Gastrocnemius medialis (tissue), 4 donors: ENCODE measurements around the gene STK39. TPM values are rescaled to one million over a fixed set of nuclear protein-coding genes. Genes with fewer than 3 reads are reported as not detected.

Source experiments
- ATAC-seq, 2 donors: fragments of 150-250 bp; one replicate each; pipeline ENCODE4 v1.9.1; 2016
- DNase-seq, 2 donors: peaks; one replicate each; pipeline ENCODE4 v3.0.0-alpha.2; 2019
- H3K27ac ChIP-seq, 4 donors: fragments of 200-600 bp; sonication (generic); 1 replicate in 1 of 4; 2 replicates in 3 of 4; pipeline ENCODE4 v1.5.1; 2016 to 2018; ENCODE audit warnings: mild to moderate bottlenecking in 2 of 4, moderate library complexity in 1 of 4
- H3K27me3 ChIP-seq, 3 donors: fragments of 200-600 bp; sonication (generic) in 2 of 3; 1 replicate in 1 of 3; 2 replicates in 2 of 3; pipeline versions ENCODE4 v1.5.1 to v1.6.0; 2016 to 2019; ENCODE audit warnings: mild to moderate bottlenecking in 1 of 3, moderate library complexity in 1 of 3
- H3K36me3 ChIP-seq, 2 donors: fragments of 200-600 bp; sonication (generic) in 1 of 2; one replicate each; pipeline ENCODE4 v1.5.1; 2017 to 2018
- H3K4me1 ChIP-seq, 2 donors: fragments of 200-600 bp; sonication (generic) in 1 of 2; one replicate each; pipeline ENCODE4 v1.5.1; 2016 to 2017; ENCODE audit warnings: mild to moderate bottlenecking in 2 of 2
- H3K4me3 ChIP-seq, 4 donors: fragments of 200-600 bp; sonication (generic) in 3 of 4; 1 replicate in 1 of 4; 2 replicates in 3 of 4; pipeline ENCODE4 v1.5.1; 2016 to 2019; ENCODE audit warnings: mild to moderate bottlenecking in 2 of 4
- H3K9me3 ChIP-seq, 3 donors: fragments of 200-600 bp; sonication (generic) in 2 of 3; 1 replicate in 1 of 3; 2 replicates in 2 of 3; pipeline ENCODE4 v1.5.1; 2016 to 2019
- POLR2A ChIP-seq, 2 donors: fragments of 450-650 bp; IDR thresholded peaks; one replicate each; pipeline ENCODE4 v1.6.1; 2017; ENCODE audit warnings: antibody characterized with exemption in 2 of 2, mild to moderate bottlenecking in 2 of 2, moderate library complexity in 2 of 2
- in situ Hi-C, 4 donors: fragments of 200-750 bp; cut with MboI; loops; one replicate each; pipeline versions ENCODE4 v1.15.0 to v1.8.0; 2017; ENCODE audit warnings: low sequenced_read_pairs in 4 of 4
- intact Hi-C: fragments of 100-400 bp; cut with DNase I; formaldehyde crosslinking; loops from one replicate; pipeline ENCODE4 v1.15.1; 2023; ENCODE audit warnings: low total_unique reads
- total RNA-seq, 4 donors: library from RNA; depleted of rRNA; stranded (reverse); fragments of >200 nt; gene quantifications; one replicate each; pipeline versions ENCODE4 v1.1.0 to v1.2.3, GENCODE V29; 2016
- TF ChIP-seq, protein P1 (sequence below), 5 experiments: fragments of 450-650 bp in 3 of 5; fragments of 200-600 bp in 2 of 5; sonication (generic) in 2 of 5; IDR thresholded peaks in 4 of 5; conservative IDR thresholded peaks in 1 of 5; 1 replicate in 4 of 5; 2 replicates in 1 of 5; pipeline ENCODE4 v1.5.1; 2016 to 2019; ENCODE audit warnings: antibody characterized with exemption in 5 of 5, mild to moderate bottlenecking in 3 of 5, moderate library complexity in 3 of 5

STK39 gene
- total RNA-seq, 4 donors from 2014 or later: 0.66 to 2.9 (median 1.9) TPM

DNA sequence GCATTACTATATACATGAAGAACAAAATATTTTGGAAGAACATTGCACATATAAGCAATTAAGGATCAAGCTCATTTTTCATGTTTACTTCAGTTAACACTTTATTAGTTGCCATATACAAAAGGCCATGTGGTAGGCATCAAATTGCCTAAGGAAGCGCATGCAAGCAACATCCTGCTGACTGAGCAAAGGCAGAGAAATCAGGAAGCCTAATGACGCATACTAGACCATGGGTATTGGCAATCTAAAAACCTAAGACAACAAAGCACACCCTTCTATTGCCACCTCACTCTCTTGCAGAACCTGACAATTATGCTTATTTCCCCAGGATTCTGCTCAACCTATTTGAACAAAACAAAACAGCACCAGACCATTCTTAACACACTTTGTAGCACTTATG is 171.9 kb downstream of the STK39 start:
- in situ Hi-C loops (no loop called here), intact Hi-C loops (no loop called here)
- Histone ChIP-seq H3K27ac (no peak overlapping the region), H3K9me3 (no peaks in the 10 kb centered on the region), H3K36me3 (no peaks in the 10 kb centered on the region), H3K4me3 (no peak overlapping the region), H3K27me3 (no peaks in the 10 kb centered on the region), H3K4me1 (no peaks in the 10 kb centered on the region)
- DNase-seq (no peak), ATAC-seq (no peak)
- no peak for TF ChIP-seq POLR2A (IDR thresholded peaks at IDR 0.05)
- TF ChIP-seq, protein P1, sequence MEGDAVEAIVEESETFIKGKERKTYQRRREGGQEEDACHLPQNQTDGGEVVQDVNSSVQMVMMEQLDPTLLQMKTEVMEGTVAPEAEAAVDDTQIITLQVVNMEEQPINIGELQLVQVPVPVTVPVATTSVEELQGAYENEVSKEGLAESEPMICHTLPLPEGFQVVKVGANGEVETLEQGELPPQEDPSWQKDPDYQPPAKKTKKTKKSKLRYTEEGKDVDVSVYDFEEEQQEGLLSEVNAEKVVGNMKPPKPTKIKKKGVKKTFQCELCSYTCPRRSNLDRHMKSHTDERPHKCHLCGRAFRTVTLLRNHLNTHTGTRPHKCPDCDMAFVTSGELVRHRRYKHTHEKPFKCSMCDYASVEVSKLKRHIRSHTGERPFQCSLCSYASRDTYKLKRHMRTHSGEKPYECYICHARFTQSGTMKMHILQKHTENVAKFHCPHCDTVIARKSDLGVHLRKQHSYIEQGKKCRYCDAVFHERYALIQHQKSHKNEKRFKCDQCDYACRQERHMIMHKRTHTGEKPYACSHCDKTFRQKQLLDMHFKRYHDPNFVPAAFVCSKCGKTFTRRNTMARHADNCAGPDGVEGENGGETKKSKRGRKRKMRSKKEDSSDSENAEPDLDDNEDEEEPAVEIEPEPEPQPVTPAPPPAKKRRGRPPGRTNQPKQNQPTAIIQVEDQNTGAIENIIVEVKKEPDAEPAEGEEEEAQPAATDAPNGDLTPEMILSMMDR (IDR thresholded peaks at IDR 0.05 in 4 of 5, conservative IDR thresholded peaks at IDR 0.05 in 1 of 5): no peak

DNA sequence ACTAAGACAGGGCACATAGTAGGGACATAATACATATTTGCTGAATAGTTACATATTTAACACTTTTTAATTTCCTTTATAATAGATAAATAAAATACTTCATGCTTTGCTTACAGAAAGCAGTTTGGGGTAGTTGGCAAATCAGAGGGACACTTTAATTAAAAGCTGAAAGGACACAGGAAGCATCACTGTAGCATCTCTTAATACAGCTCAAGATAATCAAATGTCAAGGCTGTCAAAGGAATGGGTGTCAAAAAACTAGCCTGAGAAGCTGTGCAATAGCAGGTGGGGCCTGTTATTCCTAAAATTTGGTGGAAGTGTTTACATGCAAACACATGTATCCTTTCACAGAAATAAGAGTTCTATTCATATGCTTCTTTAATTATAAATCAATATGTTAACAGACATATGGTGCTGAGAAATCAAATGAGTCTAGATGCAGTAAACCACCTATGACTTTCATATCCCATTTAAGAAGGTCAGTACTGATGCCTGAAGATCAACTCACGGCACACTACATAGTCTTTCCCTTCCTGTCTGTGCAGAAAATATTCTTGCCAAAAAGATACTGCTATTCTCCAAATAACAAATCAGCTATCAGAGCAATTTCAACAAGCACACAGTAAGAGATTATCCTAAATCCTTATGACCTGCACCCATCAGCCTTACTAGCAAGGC is 174.6 kb downstream of the STK39 start:
- H3K4me3 ChIP-seq: no peak overlapping the region
- intact Hi-C loops (no loop called here), in situ Hi-C loops (no loop called here)
- H3K4me1 ChIP-seq: no peaks in the 10 kb centered on the region
- DNase-seq (no peak), ATAC-seq (no peak)
- H3K27me3 ChIP-seq: no peaks in the 10 kb centered on the region
- H3K27ac ChIP-seq: no peak overlapping the region
- no peaks in the 10 kb centered on the region for H3K36me3 ChIP-seq
- H3K9me3 ChIP-seq: no peaks in the 10 kb centered on the region
- no peak for TF ChIP-seq POLR2A (IDR thresholded peaks at IDR 0.05)
- TF ChIP-seq, protein P1 (IDR thresholded peaks at IDR 0.05 in 4 of 5, conservative IDR thresholded peaks at IDR 0.05 in 1 of 5): no peak

DNA sequence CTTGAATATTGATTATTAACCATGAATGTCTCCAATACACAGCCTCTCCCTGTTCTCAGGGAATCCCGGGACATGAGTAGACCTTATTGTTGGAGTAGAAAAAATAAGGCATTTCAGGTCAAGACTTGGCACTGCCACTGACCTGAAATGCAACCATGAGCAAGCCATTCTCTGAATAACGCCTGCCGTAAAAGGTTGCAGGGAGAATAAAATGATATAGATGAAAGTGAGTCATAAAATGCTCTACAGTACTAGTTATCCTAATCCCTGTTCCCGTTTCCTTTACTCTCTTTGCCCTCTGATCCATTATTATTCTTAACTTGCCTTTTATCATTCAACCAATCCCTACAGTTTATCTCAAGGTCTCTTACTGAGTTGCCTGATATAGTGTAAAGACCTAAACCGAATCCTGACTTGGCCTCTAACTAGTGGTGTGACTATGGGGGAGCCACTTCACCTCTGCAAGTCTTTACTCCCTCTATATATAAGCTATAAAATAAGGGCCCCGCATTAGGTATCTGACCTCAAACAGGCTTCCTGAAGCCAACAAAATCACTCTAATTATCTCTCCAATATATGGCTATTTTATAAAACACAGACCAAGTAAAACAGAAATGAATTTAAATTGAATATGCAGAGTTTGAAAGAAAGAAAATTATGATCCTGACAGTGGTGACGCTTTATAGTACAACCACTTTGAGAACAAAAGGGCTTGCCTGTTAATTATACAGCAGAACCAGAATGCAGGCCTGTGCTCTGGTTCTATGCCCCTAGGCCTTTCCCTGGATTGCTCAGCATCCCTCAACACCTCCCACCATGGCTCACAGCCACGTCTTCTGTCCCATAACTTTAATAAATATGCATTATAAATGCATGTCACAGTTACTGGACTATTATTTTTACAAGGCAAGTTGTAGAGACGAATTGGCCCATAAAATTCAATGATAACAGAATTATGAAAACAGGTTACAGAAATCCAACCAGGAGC is 183.1 kb downstream of the STK39 start:
- no peaks in the 10 kb centered on the region for H3K4me1 ChIP-seq
- DNase-seq (no peak), ATAC-seq (no peak)
- no peak overlapping the region for H3K4me3 ChIP-seq
- H3K27me3 ChIP-seq: no peaks in the 10 kb centered on the region
- H3K9me3 ChIP-seq: no peaks in the 10 kb centered on the region
- H3K36me3 ChIP-seq: no peaks in the 10 kb centered on the region
- TF ChIP-seq POLR2A (IDR thresholded peaks at IDR 0.05): no peak
- TF ChIP-seq, protein P1 (IDR thresholded peaks at IDR 0.05 in 4 of 5, conservative IDR thresholded peaks at IDR 0.05 in 1 of 5): no peak
- in situ Hi-C loops: no loop called here
- H3K27ac ChIP-seq: no peak overlapping the region
- intact Hi-C loops: no loop called here

DNA sequence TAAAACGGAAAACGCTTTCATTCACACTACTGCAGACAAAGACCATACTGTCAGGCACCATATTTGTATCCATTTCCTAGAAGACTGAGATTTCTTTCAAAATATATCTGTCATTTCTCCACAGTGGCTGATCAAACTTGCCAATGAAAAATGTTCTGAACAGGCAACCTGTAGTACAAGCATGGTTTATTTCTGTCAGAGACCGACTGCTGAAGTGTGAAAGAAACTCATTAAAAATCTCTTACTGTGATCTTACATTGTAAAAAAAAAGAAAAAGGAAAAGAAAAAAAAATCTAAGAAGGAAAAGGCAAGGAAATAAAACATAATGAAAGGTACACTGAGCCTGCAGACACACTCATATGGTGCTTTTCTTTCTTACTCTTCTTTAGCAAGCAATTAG is 184.5 kb downstream of the STK39 start:
- intact Hi-C loops: no loop called here
- Histone ChIP-seq H3K36me3 (no peaks in the 10 kb centered on the region), H3K4me3 (no peak overlapping the region), H3K4me1 (no peaks in the 10 kb centered on the region), H3K27me3 (no peaks in the 10 kb centered on the region), H3K9me3 (no peaks in the 10 kb centered on the region), H3K27ac (no peak overlapping the region)
- no peak for DNase-seq
- TF ChIP-seq, protein P1 (IDR thresholded peaks at IDR 0.05 in 4 of 5, conservative IDR thresholded peaks at IDR 0.05 in 1 of 5): no peak
- no peak for TF ChIP-seq POLR2A (IDR thresholded peaks at IDR 0.05)
- ATAC-seq: no peak
- in situ Hi-C loops: no loop called here
